ENCODE data around the gene RIT1. TPM values are rescaled to one million over a fixed set of nuclear protein-coding genes. Genes with fewer than 3 reads are reported as not detected.

The RIT1 gene
- total and polyA plus RNA-seq, 2 of the 8 experiments (the other 6 are each of a cell fraction or from before 2014, with no cell fraction given): 25.3 to 26.8 TPM

DNA sequence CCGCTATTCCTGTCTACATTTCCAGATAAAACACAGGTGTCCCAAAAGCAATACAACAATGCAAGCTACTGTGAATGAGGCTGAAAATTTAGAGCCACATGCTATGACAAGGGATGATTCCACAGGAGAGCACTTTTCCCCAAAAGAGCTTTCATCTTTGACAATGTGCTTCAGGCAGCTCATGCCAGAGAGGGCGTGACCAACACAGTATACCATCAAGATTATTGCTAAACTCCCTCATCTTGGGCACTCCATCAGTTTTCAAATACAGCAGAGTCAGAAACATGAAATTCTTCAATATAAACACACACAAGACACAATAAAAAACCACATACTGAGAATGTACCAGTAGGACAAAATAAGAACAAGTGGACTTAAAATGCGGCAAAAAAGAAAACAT is 60.8 kb downstream of the RIT1 start (continued):
- TF ChIP-seq TBP (IDR thresholded peaks at IDR 0.05; ENCODE audit: low read depth, low read length): no peak
- TF ChIP-seq, protein P1, sequence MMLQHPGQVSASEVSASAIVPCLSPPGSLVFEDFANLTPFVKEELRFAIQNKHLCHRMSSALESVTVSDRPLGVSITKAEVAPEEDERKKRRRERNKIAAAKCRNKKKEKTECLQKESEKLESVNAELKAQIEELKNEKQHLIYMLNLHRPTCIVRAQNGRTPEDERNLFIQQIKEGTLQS (IDR thresholded peaks at IDR 0.05; ENCODE audit: insufficient read depth, low read depth, low read length): no peak
- no peak for TF ChIP-seq SIN3A (conservative IDR thresholded peaks at IDR 0.05 in 1 of 2, IDR thresholded peaks at IDR 0.05 in 1 of 2; ENCODE audit: low read depth in 1 of 2, low read length in 2 of 2)
- no peak for TF ChIP-seq ASH2L (IDR thresholded peaks at IDR 0.05; ENCODE audit: low read length)
- TF ChIP-seq BRCA1 (IDR thresholded peaks at IDR 0.05; ENCODE audit: low read depth, low read length): no peak
- TF ChIP-seq TCF12 (IDR thresholded peaks at IDR 0.05; ENCODE audit: low read depth, low read length): no peak
- TF ChIP-seq HDAC6 (IDR thresholded peaks at IDR 0.05; ENCODE audit: low read depth, low read length): no peak
- TF ChIP-seq SIX5 (IDR thresholded peaks at IDR 0.05; ENCODE audit: low read depth, low read length): no peak
- TF ChIP-seq SP4 (IDR thresholded peaks at IDR 0.05; ENCODE audit: low read length): no peak
